AML-193 (cell line): ENCODE data around the gene MAST1.
"Not testable (repeated sequence)": the region's sequence is repeated elsewhere in the genome, so short reads cannot be mapped to it uniquely, and the experiment has no call there.

Experiments
- DNase-seq, 2 experiments: peaks; one replicate each; lab custom pipeline; 2025; lab: John Stamatoyannopoulos, UW

MAST1 gene

DNA sequence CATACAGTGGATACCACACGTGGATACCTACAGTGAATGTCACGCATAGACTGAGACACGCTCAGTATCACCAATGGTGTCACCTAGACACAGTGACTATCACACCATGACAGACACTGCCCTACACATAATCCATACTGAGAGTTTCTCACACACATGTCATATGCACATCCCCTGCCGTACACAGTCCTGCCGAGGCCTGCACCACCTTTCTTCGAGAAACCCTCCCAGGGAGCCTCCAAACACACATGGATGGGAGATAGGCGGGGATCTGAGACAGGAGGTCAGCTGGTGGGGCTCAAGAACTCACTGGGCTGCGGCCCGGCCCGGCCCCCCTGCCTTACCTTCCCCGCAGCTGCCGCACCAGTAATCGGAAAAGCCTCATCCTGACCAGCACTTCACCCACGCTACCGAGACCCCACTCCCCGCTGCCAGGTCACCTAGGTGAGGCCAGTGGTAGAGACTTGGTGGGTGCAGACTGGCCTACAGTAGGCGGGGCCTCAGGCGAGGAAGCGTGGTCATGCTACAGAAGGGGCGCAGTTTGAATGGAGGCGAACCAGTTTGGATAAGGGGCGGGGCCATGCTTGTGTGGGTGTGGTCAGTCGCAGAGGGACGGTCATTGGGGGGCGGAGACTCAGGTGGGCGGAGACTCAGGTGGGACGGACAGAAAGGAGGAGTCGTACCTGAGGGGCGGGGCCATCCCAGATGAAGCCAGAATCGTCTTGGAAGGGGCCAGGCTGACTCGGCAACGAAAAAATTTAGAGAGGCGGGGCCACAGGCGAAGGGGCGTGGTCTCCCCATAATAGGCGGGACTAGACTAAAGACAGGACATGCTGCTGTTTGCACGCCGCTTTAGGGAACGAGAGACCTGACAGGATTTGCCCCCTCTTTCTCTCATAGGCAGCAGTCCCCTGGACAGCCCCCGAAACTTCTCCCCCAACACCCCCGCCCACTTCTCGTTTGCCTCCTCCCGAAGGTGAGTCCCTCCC is 2.1 kb downstream of the MAST1 start:
- no peak for DNase-seq

DNA sequence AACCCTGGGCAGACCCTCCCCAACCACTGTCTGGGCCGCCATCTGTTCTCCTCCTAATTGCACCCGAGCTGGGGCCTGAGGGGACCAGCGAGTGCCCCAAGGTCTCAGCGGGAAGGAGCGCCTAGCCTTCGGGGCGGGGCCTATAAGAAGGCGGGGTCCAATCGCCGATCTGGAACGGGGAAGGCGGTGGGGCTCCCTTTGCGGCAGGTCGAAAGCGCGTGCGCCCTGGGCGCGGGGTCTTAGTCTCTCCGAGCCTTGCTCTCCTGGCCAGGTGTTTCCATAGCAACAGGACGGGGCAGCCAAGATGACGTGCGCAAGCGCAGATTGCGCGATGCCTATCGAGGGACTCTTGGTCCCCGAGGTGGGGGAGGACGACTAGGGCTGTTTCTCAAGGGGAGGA is 2.8 kb downstream of the MAST1 start:
- no peak for DNase-seq

DNA sequence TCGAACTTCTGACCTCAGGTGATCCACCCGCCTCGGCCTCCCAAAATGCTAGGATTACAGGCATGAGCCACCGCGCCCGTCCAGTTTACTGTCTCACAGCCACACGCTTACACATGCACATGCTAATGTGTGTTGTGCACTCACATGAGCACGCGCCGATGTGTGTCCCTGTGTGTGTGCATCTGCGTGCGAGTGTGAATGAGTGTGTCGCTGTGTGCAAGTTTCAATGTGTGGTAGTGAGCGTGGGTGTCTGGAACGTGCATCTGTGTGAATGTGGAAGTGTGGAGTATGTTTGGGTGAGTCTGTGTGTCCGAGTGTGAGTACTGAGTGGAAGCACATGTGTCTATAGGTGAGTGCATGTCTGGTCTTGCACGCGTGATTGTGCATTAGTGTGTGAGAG is 4.2 kb downstream of the MAST1 start:
- no peak for DNase-seq

DNA sequence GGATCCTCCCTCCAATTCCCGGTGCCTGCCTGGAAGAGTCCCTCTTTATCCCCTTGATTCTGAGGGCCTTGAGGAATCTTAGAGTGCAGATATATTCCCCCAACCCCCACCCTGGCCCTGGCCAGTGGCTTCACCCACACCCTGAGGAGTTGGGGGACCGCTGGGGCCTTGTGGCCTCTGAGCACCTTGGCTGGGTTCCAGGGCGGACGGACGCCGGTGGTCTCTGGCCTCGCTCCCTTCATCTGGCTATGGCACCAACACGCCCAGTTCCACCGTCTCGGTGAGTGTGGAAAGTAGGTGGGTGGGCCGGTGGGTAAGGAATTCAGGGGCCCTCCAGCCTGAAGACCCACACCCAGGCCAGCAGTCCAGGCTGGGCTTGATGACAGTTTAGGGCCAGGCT is 5.0 kb downstream of the MAST1 start:
- DNase-seq = no peak

DNA sequence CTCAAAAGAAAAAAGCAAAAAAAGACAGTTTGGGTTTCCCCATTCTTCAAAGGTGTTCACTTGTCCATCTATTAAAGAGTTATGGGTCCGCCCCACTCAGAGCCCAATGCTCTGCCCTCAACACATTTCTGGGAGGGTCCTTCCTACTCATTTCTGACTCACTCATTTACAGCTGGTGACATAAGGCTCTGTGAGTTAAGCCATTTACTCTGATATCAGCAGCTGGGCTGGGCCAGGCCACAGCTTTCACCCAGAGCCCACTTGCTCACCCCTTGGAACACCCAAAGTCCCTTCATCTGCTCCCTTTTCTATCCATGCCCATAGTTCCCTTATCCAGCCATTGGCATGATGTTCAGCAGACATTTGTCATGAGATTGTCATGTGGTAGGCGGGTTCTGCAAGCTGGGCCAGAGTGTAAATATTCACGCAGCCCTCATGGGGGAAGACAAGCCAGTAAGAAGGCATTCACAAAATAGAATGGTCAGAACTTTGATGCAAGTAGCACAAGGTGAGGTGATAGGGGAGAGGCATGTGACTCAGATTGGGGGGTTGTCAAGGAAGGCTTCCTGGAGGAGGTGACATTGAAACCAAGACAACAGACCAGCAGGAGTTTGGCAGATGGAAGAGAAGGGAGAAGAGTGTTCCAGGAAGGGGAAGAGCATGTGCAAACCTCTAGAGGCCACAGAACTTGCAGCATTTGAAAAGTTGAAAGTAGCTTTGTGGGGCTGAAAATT is 5.9 kb downstream of the MAST1 start:
- no peak for DNase-seq

DNA sequence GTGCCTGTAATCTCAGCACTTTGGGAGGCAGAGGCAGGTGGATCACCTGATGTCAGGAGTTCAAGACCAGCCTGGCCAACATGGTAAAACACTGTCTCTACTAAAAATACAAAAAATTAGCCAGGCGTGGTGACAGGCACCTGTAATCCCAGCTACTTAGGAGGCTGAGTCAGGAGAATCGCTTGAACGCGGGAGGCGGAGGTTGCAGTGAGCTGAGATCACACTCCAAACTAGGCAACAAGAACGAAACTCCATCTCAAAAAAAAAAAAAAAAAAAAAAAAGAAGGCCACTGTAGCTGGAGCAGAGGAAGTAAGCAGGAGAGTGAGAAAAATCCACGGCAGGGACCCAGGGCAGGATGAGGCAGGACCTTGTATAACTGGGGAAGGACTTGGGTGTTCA is 8.3 kb downstream of the MAST1 start:
- DNase-seq = not testable (repeated sequence)

DNA sequence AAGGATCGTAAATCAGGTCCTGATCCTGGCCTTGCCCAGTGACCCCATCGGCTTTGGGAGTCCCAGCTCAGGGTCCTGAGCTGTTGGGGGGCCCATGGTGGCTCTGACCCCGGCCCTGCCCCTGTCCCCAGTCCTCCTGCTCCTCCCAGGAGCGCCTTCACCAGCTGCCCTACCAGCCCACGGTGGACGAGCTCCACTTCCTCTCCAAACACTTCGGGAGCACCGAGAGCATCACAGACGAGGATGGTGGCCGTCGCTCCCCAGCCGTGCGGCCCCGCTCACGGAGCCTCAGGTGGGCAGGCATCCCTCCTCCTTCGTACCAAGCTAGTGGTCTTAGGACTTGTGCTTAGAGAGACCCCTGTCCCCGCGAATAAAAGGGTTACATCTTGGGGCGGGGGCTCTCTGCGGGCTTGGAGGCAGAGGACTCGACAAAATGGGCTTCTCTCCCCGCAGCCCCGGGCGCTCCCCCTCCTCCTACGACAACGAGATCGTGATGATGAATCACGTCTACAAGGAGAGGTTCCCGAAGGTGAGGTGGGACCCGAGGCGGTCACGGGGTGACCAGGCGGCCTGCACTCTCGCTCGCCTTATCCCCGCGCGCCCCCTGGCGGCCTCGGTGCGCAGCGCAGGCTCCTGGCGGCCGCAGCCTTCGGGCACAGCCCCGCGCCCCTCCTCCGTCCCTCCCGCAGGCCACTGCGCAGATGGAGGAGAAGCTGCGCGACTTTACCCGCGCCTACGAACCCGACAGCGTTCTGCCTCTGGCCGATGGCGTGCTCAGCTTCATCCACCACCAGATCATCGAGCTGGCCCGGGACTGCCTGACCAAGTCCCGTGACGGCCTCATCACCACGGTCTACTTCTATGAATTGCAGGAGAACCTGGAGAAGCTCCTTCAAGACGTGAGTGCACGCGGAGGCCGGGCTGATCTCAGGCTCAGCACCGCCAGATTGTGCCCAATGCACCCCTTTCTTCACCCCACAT is 9.1 kb downstream of the MAST1 start:
- peak; percentile 9 to 42 for DNase-seq

DNA sequence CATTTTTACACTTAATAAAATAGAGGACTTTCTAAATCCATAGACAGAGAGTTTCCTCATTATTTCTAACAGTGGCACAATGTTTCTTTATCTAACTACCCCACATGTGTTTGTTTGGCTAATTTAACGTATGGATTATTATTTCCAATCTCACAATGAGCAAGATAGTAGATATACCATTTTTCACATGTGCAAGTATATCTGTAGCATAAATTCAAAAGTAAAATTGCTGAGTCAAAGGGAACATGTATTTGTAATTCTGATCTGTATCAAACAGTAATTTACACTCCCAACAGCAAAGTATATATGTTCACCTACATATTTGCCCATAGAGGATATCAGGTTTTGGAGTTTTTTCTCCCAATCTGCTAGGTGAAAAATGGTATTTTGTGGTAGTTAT is 18.3 kb downstream of the MAST1 start:
- no peak for DNase-seq

DNA sequence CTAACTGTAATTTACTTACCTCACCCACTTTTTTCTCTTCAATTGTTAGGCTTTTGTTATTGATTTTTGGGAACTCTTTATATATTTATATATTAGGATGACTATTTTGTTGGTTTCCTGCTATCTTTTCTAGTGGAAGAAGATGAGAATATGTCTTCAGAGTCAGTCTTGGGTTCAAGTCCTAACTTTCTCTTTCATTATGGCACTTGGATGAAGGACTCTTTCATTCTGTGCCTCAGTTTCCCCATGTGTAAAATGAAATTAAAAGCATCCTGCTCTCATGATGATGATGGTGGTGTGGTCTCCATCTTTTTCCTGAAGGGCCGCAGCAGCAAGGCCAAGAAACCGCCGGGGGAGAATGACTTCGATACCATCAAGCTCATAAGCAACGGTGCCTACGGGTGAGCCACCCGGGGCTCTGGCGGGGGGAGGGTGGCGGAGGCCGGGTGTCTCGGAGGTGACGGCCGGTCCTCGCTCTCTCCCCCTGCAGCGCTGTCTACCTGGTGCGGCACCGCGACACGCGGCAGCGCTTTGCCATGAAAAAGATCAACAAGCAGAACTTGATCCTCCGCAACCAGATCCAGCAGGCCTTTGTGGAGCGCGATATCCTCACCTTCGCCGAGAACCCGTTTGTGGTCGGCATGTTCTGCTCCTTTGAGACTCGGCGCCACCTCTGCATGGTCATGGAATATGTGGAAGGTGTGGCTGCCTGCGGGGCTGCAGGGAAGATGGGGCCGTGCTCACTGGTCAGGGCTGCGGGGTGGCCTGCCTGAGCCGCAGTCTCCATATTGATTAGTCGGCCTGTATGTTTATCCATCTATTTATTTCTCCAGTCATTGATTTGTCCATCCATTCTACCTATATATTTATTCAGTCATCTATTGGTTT is 20.0 kb downstream of the MAST1 start:
- DNase-seq = no peak

DNA sequence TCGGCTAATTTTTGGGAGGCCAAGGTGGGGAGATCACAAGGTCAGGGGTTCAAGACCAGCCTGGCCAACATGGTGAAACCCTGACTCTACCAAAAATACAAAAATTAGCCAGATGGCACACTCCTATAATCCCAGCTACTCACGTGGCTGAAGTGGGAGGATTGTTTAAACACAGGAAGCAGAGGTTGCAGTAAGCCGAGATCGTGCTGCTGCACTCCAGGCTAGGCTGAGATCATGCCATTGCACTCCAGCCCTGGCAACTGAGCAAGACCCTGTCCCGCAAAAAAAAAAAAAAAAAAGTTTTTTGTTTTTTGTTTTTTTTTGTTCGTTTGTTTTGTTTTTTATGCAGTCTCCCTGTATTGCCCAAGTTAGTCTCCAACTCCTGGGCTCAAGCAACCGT is 21.2 kb downstream of the MAST1 start:
- no peak for DNase-seq

DNA sequence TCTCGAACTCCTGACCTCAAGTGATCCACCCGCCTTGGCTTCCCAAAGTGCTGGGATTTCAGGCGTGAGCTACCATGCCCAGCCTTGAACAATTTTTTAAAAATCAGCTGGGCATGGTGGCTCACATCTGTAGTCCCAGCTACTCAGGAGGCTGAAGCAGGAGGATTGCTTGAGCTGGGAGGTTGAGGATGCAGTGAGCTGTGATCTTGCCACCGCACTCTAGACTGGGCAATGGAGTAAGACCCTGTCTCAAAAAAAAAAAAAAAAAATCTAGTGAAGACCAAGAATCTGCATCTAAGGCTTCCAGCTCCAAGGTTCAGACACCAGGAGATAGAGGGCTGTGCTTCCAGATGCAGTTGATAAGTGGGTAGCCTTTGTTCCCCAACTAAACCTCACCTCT is 25.8 kb downstream of the MAST1 start:
- no peak for DNase-seq

DNA sequence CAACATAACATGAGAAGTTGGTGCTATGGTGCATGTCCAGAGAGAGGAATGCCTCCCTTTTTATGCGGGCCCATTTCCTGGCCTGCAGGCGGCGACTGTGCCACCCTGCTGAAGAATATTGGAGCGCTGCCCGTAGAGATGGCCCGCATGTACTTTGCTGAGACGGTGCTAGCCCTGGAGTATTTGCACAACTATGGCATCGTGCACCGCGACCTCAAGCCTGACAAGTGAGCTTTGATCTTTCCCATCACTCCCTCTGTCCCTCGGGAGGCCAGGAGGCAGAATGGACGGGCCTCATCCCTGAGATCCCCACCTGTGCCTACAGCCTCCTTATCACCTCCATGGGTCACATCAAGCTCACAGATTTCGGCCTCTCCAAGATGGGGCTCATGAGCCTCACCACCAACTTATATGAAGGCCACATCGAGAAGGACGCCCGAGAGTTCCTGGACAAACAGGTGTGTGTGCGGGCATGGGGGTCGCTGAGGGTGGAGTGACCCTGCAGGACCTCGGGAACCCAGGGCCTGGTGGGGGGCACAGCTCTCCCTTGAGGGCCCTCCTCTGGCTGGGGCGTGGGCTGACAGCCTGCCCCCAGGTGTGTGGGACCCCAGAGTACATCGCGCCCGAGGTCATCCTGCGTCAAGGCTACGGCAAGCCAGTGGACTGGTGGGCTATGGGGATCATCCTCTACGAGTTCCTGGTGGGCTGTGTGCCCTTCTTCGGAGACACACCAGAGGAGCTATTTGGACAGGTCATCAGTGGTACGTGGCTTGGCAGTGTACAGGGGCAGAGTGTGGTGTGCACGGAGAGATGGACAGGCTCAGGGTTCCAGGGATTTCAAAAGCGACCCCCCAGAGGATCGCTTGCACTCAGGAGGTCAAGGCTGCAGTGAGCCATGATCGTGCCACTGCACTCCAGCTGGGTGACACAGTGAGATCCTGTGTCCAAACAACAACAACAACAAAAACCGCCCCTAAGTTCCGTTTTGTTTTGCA is 26.7 kb downstream of the MAST1 start:
- DNase-seq = no peak

DNA sequence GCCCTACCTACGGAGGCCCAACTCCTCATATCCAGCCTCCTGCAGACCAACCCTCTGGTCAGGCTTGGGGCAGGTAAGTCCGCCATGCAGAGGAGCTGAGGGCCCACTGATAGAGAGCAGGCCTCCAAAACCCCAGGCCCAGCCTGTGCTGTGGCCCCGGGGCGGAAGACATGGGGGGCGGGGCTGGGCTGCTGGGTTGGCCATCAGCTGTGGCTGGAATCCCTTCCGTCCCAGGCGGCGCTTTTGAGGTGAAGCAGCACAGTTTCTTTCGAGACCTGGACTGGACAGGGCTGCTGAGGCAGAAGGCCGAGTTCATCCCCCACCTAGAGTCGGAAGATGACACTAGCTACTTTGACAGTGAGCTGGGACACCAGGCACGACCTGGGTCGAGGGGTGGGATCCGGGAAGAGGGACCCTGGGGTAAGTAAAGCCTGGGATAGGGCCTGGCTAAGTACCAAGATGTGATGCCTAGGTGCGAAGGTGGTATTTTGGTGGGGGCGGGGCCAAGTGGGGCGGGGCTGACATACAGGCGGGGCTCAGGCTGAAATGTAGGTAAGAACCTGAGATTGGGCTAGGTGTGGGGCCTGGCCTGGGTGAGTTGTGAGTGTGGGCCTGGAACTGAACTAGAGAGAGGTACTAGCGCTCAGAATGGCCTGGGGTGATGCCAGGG is 27.6 kb downstream of the MAST1 start:
- no peak for DNase-seq

DNA sequence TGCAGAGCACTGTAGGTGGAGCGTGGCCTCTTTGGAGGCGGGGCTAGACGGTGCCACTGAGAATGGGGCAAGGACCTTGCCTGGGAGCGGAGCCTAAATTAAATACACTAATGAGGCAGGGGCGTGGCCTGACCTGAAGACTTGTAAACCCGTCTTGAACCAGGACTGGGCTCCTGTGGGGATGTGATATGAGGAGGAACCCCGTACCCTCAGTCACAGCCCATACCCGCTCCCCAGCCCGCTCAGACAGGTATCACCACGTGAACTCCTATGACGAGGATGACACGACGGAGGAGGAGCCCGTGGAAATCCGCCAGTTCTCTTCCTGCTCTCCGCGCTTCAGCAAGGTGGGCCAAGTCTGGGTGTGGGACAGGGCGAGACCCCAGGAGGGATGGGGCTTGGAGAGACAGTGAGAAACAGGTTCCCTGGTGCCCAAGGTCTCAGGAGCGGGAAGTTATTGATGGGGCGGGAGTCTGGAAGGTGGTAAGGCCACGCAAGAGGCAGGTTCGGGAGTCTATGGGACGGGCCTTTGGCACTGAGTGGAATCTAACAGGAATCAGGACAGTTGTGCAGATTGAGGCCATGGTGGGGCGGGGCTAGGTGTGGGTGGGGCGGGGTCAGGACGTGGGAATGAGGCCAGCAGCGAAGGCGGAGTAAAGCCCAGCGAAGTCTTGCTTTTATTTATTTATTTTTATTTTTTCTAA is 28.3 kb downstream of the MAST1 start:
- DNase-seq = no peak

DNA sequence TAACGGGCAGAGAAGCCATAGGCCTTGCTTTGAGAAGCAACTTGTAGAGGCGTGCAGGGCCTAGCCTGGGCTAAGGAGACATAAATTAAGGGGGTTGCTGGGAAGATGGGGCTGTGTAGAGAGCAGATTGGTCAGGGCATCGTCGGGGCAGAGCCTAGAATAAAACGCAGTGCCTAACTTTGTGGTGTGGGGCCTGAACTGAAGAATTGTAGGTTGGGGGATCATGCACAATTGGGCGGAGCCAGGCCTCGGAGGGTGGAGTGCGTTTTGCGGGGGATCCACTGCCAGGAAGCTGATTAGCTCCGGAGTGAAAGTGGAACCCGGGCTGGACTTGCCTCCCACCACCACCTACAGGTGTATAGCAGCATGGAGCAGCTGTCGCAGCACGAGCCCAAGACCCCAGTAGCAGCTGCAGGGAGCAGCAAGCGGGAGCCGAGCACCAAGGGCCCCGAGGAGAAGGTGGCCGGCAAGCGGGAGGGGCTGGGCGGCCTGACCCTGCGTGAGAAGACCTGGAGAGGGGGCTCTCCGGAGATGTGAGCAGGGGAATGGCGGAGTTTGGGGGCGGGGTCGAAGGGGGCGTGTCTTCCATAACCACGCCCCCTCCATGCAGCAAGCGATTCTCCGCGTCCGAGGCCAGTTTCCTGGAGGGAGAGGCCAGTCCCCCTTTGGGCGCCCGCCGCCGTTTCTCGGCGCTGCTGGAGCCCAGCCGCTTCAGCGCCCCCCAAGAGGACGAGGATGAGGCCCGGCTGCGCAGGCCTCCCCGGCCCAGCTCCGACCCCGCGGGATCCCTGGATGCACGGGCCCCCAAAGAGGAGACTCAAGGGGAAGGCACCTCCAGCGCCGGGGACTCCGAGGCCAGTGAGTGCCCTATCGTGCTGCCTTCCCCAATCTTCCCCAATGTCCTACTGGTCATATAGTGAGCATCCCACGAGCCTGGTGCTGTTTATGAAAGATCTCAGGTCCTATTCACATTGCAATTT is 29.1 kb downstream of the MAST1 start:
- peak in 1 of 2 experiments; percentile 35 for DNase-seq

DNA sequence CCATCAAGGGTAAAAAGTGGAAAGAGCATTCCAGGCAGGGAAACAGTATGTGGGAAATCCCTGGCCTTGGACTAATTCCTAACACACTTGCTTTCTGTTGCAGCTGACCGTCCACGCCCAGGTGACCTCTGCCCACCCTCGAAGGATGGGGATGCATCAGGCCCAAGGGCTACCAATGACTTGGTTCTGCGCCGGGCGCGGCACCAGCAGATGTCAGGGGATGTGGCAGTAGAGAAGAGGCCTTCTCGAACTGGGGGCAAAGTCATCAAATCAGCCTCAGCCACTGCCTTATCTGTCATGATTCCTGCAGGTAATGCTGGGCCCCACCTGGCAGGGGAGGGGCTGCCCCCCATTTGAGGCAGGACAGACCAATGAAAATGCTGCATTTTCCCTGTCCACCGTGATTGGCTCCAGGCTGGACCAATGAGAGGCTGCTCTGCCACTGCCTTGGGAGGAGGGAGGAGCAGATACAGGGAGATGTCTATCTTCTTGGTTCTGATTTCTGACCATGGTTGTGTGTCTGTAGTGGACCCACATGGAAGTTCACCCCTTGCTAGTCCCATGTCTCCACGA is 30.3 kb downstream of the MAST1 start:
- no peak for DNase-seq

DNA sequence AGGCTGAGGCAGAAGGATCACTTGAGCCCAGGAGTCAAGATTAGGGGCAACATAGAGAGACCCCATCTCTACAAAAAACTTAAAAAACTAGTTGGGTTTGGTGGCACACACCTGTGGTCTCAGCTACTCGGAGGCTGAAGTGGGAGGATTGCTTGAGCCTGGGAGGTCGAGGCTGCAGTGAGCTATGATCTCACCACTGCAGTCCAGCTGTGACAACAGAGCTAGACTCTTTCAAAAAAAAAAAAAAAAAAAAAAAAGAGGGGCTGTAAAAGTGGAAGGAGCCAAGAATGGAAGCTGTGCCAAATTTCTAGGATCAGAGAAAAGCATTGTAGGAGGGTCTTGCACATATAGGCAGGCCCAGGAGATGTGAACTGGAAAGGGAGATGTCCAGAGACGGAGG is 33.4 kb downstream of the MAST1 start:
- no peak for DNase-seq
